Gastrocnemius medialis (tissue), 4 donors: ENCODE measurements around the gene CFAP206.

ENCODE experiments used
- CTCF ChIP-seq, 5 experiments: fragments of 450-650 bp in 3 of 5; fragments of 200-600 bp in 2 of 5; sonication (generic) in 2 of 5; IDR thresholded peaks in 4 of 5; conservative IDR thresholded peaks in 1 of 5; 1 replicate in 4 of 5; 2 replicates in 1 of 5; pipeline ENCODE4 v1.5.1; 2016 to 2019; ENCODE audit warnings: antibody characterized with exemption in 5 of 5, mild to moderate bottlenecking in 3 of 5, moderate library complexity in 3 of 5
- POLR2A ChIP-seq, 2 donors: fragments of 450-650 bp; IDR thresholded peaks; one replicate each; pipeline ENCODE4 v1.6.1; 2017; ENCODE audit warnings: antibody characterized with exemption in 2 of 2, mild to moderate bottlenecking in 2 of 2, moderate library complexity in 2 of 2

GRCh38 chr6:87444362-87444761 lies 36.6 kb downstream of the CFAP206 start:
- TF ChIP-seq CTCF (IDR thresholded peaks at IDR 0.05 in 4 of 5, conservative IDR thresholded peaks at IDR 0.05 in 1 of 5) (no peak), POLR2A (IDR thresholded peaks at IDR 0.05) (no peak)
